IPS-18c (cell line): Measurements from ENCODE around the gene BCL11B.

Experiments used
- H3K4me3 ChIP-seq: 2 replicates; pipeline ENCODE4 v1.7.0; 2013; ENCODE audit warnings: low read depth, mild to moderate bottlenecking, low read length, moderate library complexity; ENCODE audit not compliant: insufficient read depth
- H3K9me3 ChIP-seq: one replicate; pipeline ENCODE4 v1.6.1; 2013; ENCODE audit warnings: mild to moderate bottlenecking, low read length, moderate library complexity; ENCODE audit not compliant: control insufficient read depth, insufficient read depth

Gene BCL11B

GRCh38 chr14:99271951-99272631 lies at the start of gene BCL11B:
BCL11B (minus strand) TSS chr14:99272197; CDS start chr14:99271218, 979 bp downstream.
- H3K4me3 ChIP-seq: peak within 1 kb of the TSS; percentile 68
- H3K9me3 ChIP-seq: peaks cover 3% of the 10 kb centered on the region

- no peak overlapping the region for H3K4me3 ChIP-seq
These were observed 49.4 kb upstream of the BCL11B start for GRCh38 chr14:99321236-99321925.

DNA sequence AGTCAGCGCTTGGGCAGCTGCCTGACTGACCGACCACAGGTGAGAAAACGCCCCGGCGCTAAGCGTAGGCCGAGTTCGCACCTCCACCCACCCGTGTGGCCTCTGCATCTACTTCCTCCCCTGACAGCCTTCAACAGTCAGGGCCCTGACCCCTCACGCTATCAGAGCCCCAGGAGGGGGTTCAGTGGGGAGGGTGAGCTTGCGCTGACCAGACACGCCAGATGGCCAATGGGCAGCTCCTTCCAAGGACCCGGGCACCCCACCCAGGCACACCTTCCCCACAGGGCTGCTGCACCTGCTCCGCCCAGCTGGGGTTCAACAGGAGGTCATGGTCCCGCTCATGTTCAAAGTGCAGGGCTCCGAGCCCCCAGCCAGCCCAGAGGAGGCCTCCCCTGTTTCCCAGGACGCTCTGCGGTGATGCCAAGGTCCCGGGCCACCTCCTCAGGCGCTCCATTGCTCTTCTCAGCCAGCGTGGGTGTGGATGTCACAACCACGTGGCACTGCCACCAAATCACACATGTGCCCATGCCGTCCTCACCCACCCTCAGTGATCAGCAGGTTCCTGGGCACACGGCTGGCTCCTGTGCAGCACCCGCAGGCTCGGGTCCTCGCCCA lies 48.7 kb upstream of the BCL11B start:
- Histone ChIP-seq H3K4me3 (no peak overlapping the region), H3K9me3 (no peaks in the 10 kb centered on the region)

More at GRCh38 chr14:99321236-99321925, 49.4 kb upstream of the BCL11B start:
- H3K9me3 ChIP-seq: no peaks in the 10 kb centered on the region

DNA sequence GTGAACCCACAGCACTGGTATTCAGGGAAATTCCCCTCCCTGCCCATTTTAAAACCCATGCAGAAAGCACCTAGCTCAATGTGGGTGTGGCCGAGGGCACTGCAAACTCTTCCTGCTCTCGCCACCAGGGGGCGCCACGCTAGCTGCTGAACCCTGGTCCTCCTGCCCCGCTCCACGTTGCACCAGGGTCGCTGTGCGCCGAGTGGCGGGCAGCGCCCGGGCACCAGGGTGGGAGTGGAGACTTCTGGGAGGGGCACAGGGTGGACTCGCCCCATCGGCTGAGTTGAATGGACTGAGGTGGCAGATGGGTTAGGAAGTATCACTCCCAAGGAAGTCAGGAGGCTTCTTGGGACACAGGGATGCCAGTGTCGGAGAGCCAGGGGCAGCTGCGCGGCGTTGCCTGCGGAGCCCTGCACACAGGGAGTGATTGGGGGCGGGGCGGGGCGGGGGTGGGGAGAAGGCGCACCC lies 48.1 kb upstream of the BCL11B start:
- H3K9me3 ChIP-seq: no peaks in the 10 kb centered on the region
- H3K4me3 ChIP-seq: no peak overlapping the region

DNA sequence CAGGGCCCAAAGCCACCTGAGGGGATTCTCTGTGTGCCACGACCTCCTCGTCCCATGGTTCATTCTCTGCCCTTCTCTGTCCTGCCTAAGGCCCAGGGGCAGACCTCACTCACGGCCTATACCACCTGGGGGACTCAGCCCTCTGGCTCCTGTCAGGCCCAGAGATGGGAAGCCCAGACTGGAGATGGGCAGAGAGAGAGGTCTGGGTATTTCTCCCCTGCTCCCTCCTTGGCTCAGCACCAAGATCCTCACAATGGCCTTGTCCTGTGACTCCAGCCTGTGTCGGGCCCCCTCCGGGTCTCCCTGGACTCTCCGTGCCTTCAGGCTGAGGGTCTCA lies 46.9 kb upstream of the BCL11B start:
- Histone ChIP-seq H3K4me3 (no peak overlapping the region), H3K9me3 (no peaks in the 10 kb centered on the region)

- no peaks in the 10 kb centered on the region for H3K9me3 ChIP-seq
- H3K4me3 ChIP-seq: no peak overlapping the region
These were observed 46.3 kb upstream of the BCL11B start for GRCh38 chr14:99318091-99318958.

GRCh38 chr14:99317231-99318090 lies 45.5 kb upstream of the BCL11B start:
- Histone ChIP-seq H3K4me3 (no peak overlapping the region), H3K9me3 (no peaks in the 10 kb centered on the region)

DNA sequence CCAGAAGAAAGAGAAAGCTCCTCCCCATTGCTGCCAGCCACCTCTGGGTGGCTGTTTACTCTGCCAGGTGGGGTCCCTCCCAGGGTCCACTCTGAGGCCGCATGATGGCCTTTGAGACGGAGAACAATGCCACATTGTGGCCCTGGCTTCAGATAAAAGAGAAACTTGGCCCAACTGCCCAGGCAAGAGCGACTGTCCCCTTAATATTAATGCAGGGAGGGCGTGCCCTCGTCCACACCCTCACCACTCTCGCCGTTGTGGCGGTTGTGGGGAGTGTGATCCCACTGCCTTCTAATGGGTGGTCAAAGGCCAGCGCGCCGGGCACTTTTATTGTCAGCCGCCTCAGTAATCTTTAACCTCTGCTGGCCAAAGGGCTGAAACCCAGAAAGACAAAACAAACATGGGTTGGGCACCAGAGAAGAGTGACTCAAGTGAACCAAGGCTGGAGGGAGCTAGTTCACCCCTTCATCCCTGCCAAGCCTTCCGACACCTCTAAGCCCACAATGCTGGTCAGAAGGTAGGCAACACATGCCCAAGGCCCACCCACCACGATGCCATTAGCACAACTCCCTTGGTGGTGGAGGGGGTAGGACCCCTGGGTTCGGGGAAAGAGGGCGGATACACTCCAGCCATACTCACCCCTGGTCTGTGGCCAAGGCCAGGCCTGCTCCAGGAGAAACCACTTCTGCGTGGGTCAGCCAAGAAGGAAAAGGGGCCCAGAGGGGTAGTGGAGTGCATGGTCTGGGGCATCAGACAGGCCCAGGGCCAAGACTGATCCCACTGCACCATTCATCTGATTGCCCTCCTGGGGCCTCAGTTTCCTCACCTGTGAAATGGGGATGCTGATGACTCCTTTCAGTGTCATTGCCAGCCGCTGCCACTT lies 44.5 kb upstream of the BCL11B start:
- Histone ChIP-seq H3K4me3 (no peak overlapping the region), H3K9me3 (no peaks in the 10 kb centered on the region)

GRCh38 chr14:99315197-99315596 lies 43.2 kb upstream of the BCL11B start:
- Histone ChIP-seq H3K9me3 (no peaks in the 10 kb centered on the region), H3K4me3 (no peak overlapping the region)

GRCh38 chr14:99314623-99315022 lies 42.6 kb upstream of the BCL11B start:
- Histone ChIP-seq H3K4me3 (no peak overlapping the region), H3K9me3 (no peaks in the 10 kb centered on the region)

- H3K9me3 ChIP-seq: no peaks in the 10 kb centered on the region
- H3K4me3 ChIP-seq: no peak overlapping the region
These were observed 41.2 kb upstream of the BCL11B start for GRCh38 chr14:99313234-99313633.

GRCh38 chr14:99312106-99312505 lies 40.1 kb upstream of the BCL11B start:
- Histone ChIP-seq H3K4me3 (no peak overlapping the region), H3K9me3 (no peaks in the 10 kb centered on the region)

DNA sequence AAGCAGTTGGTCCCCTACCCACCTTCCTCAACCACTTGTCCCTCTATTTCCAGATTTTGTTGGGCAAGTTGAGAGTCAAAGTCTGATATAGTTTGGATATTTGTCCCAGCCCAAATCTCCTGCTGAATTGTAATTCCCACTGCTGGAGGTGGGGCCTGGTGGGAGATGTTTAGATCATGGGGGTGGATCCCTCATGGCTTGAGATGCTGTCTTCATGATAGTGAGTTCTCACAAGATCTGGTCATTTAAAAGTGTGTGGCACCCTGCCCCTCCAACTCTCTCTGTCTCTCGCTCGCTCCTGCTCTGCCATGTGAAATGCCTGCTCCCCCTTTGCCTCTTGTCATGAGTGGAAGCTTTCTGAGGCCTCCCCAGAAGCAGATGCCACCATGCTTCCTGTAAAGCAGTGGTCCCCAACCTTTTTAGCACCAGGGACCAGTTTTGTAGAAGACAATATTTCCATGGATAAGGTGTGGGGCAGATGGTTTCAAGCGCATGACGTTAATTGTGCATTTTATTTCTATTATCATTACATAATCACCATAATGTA lies 37.3 kb upstream of the BCL11B start:
- no peak overlapping the region for H3K4me3 ChIP-seq

GRCh38 chr14:99304208-99304607 lies 32.2 kb upstream of the BCL11B start:
- H3K9me3 ChIP-seq: no peaks in the 10 kb centered on the region
- H3K4me3 ChIP-seq: no peak overlapping the region

More for the DNA sequence above, 37.3 kb upstream of the BCL11B start:
- no peaks in the 10 kb centered on the region for H3K9me3 ChIP-seq

GRCh38 chr14:99300190-99300589 lies 28.2 kb upstream of the BCL11B start:
- H3K4me3 ChIP-seq: no peak overlapping the region
- H3K9me3 ChIP-seq: no peaks in the 10 kb centered on the region
